HepG2 (cell line): ENCODE data around the gene GALNT10. TPM values are rescaled to one million over a fixed set of nuclear protein-coding genes. Genes with fewer than 3 reads are reported as not detected.

Experiments
- ATAC-seq: fragments of 200-7000 bp; cut with Tn5 transposase; 3 replicates; pipeline ENCODE4 v1.9.1; 2020; ENCODE audit warnings: mild to moderate bottlenecking, moderate library complexity
- BruUV-seq: library from RNA; stranded (reverse); fragments of 400-500 nt; replicated peaks from 2 replicates; lab custom pipeline; 2021; lab: Mats Ljungman, UMichigan
- CTCF ChIA-PET: fragments of 300-600 bp; formaldehyde crosslinking; extraction: SDS; loops from one replicate; lab custom pipeline; 2021; ENCODE audit warnings: low total read pairs, inconsistent platforms, low intra/inter-chr PET ratio; lab: Yijun Ruan, JAX
- POLR2A ChIA-PET: fragments of 350-600 bp; sonication (Branson Sonifier 250); formaldehyde crosslinking; loops from one replicate; lab custom pipeline; 2020; ENCODE audit warnings: antibody characterized with exemption, inconsistent platforms; lab: Yijun Ruan, JAX
- DNase-seq: peaks from one replicate; pipeline ENCODE4 v3.0.0-alpha.2; 2015; ENCODE audit warnings: low spot score
- FAIRE-seq: peaks from 3 replicates; lab custom pipeline; 2011; peaks lifted over from hg19 to GRCh38; lab: Jason Lieb, UNC
- H2AFZ ChIP-seq: one replicate; pipeline ENCODE4 v1.6.1; 2011; ENCODE audit warnings: low read length, inconsistent platforms
- H3K27ac ChIP-seq: fragments of 300-600 bp; 3 replicates; pipeline ENCODE4 v1.8.0; 2011; ENCODE audit warnings: mixed run types, mild to moderate bottlenecking, mixed read lengths, low read length, inconsistent platforms; ENCODE audit not compliant: insufficient read depth; ENCODE audit errors: extremely low read length
- H3K27me3 ChIP-seq, 2 experiments: fragments of 200-600 bp in 1 of 2; 2 replicates in 1 of 2; 3 replicates in 1 of 2; pipeline versions ENCODE4 v1.6.0 to v1.8.0; 2011; ENCODE audit warnings: low read length in 2 of 2, mild to moderate bottlenecking in 2 of 2, moderate library complexity in 2 of 2, inconsistent platforms in 1 of 2; ENCODE audit not compliant: insufficient read depth in 2 of 2, control insufficient read depth in 1 of 2
- H3K36me3 ChIP-seq, 2 experiments: fragments of 200-600 bp in 1 of 2; replicated peaks in 1 of 2; 2 replicates in 1 of 2; 3 replicates in 1 of 2; pipeline versions ENCODE4 v1.5.1 to v1.8.0; 2011; ENCODE audit warnings: low read length in 2 of 2, inconsistent platforms in 1 of 2; ENCODE audit not compliant: insufficient read depth in 2 of 2, control insufficient read depth in 1 of 2
- H3K4me1 ChIP-seq: 2 replicates; pipeline ENCODE4 v1.5.1; 2012; ENCODE audit warnings: low read length, inconsistent platforms; ENCODE audit not compliant: insufficient read depth
- H3K4me2 ChIP-seq: 2 replicates; pipeline ENCODE4 v1.6.0; 2011; ENCODE audit warnings: low read depth, low read length, inconsistent platforms
- H3K4me3 ChIP-seq, 3 experiments: fragments of 200-600 bp in 1 of 3; sonication (generic), shearing (Covaris generic) in 1 of 3; replicated peaks in 1 of 3; 2 replicates each; pipeline ENCODE4 v1.5.1; 2011 to 2016; ENCODE audit warnings: low read length in 3 of 3, inconsistent platforms in 2 of 3, low read depth in 2 of 3, mild to moderate bottlenecking in 2 of 3, control low read depth in 1 of 3, mixed read lengths in 1 of 3; ENCODE audit not compliant: insufficient read depth in 1 of 3
- H3K79me2 ChIP-seq: one replicate; pipeline ENCODE4 v1.6.1; 2011; ENCODE audit warnings: low read length, inconsistent platforms; ENCODE audit not compliant: insufficient read depth
- H3K9ac ChIP-seq: 2 replicates; pipeline ENCODE4 v1.6.0; 2011; ENCODE audit warnings: mild to moderate bottlenecking, low read depth, low read length, inconsistent platforms; ENCODE audit not compliant: insufficient read depth
- H3K9me3 ChIP-seq: 2 replicates; pipeline ENCODE4 v1.5.1; 2012; ENCODE audit warnings: mild to moderate bottlenecking, low read length
- H4K20me1 ChIP-seq: 2 replicates; pipeline ENCODE4 v1.6.0; 2011; ENCODE audit warnings: inconsistent platforms, mild to moderate bottlenecking, low read length, moderate library complexity; ENCODE audit not compliant: insufficient read depth
- JARID2 ChIP-seq: sonication (generic); formaldehyde crosslinking; IDR thresholded peaks from 2 replicates; pipeline ENCODE4 v1.8.1; 2023; ENCODE audit warnings: missing genetic modification reagents, inconsistent platforms; ENCODE audit not compliant: insufficient replicate concordance
- KDM3A ChIP-seq: IDR thresholded peaks from 2 replicates; pipeline ENCODE4 v1.6.1; 2018; ENCODE audit warnings: low read depth, missing compliant biosample characterization
- MTERF4 ChIP-seq: sonication (generic); formaldehyde crosslinking; IDR thresholded peaks from 2 replicates; pipeline ENCODE4 v1.8.0; 2023; ENCODE audit warnings: mild to moderate bottlenecking, missing genetic modification reagents
- PITX1 ChIP-seq: sonication (generic); formaldehyde crosslinking; IDR thresholded peaks from 2 replicates; pipeline ENCODE4 v1.5.1; 2020; ENCODE audit warnings: mild to moderate bottlenecking, missing genetic modification reagents
- POLR2AphosphoS5 ChIP-seq: IDR thresholded peaks from 2 replicates; pipeline ENCODE4 v1.6.1; 2012; ENCODE audit warnings: low read depth, low read length
- REPIN1 ChIP-seq: sonication (generic); formaldehyde crosslinking; IDR thresholded peaks from 2 replicates; pipeline ENCODE4 v1.8.0; 2022; ENCODE audit warnings: missing genetic modification reagents, low read depth, mild to moderate bottlenecking, borderline replicate concordance
- SAFB2 ChIP-seq: sonication (generic); formaldehyde crosslinking; IDR thresholded peaks from 2 replicates; pipeline ENCODE4 v1.5.1; 2020; ENCODE audit warnings: missing genetic modification reagents, low read depth, mild to moderate bottlenecking, borderline replicate concordance
- TBX2 ChIP-seq: sonication (generic); formaldehyde crosslinking; IDR thresholded peaks from 2 replicates; pipeline ENCODE4 v1.5.0; 2020; ENCODE audit warnings: missing genetic modification reagents, mild to moderate bottlenecking, borderline replicate concordance
- ZNF232 ChIP-seq: sonication (generic); formaldehyde crosslinking; IDR thresholded peaks from 2 replicates; pipeline ENCODE4 v1.4.0; 2020; ENCODE audit warnings: missing genetic modification reagents, borderline replicate concordance
- ZNF563 ChIP-seq: sonication (generic); formaldehyde crosslinking; IDR thresholded peaks from 2 replicates; pipeline ENCODE4 v1.8.0; 2022; ENCODE audit warnings: mild to moderate bottlenecking, moderate library complexity, missing genetic modification reagents
- ZNF564 ChIP-seq: sonication (generic); formaldehyde crosslinking; IDR thresholded peaks from 2 replicates; pipeline ENCODE4 v1.8.1; 2023; ENCODE audit warnings: mild to moderate bottlenecking, missing genetic modification reagents
- ZNF597 ChIP-seq: sonication (generic); formaldehyde crosslinking; IDR thresholded peaks from 2 replicates; pipeline ENCODE4 v1.5.0; 2020; ENCODE audit warnings: missing genetic modification reagents
- ZSCAN30 ChIP-seq: sonication (generic); formaldehyde crosslinking; IDR thresholded peaks from 2 replicates; pipeline ENCODE4 v1.5.0; 2020; ENCODE audit warnings: mild to moderate bottlenecking, missing genetic modification reagents
- WGBS: methylation state at CpG from one replicate; pipeline ENCODE4 v1.1.6; 2017; ENCODE audit warnings: low lambda C conversion rate; 5-methylcytosine and 5-hydroxymethylcytosine counted together
- in situ Hi-C: cut with HindIII; loops from 2 replicates; pipeline ENCODE4 v1.10.0; 2017; ENCODE audit warnings: low pct_unique_long_range_greater_than_20kb; ENCODE audit not compliant: extremely low pct_ligation_motif_present
- intact Hi-C: fragments of 100-400 bp; cut with micrococcal nuclease; formaldehyde crosslinking; loops from one replicate; pipeline ENCODE4 v1.10.0; 2022; ENCODE audit not compliant: unreplicated experiment
- polyA plus RNA-seq, 8 experiments: library from polyadenylated mRNA; depleted of rRNA in 3 of 8; stranded (reverse) in 7 of 8; unstranded in 1 of 8; fragments of >200 nt; fragmentation: Illumina TruSeq in 4 of 8; extraction: Trizol in 4 of 8; gene quantifications; 2 replicates each; pipeline versions ENCODE4 v1.2.1 to v1.2.3, GENCODE V29; 2011 to 2016; ENCODE audit warnings: low read depth in 4 of 8, missing spikeins in 1 of 8, mixed read lengths in 1 of 8; ENCODE audit not compliant: insufficient read depth in 1 of 8
- total RNA-seq, 5 experiments: library from RNA; depleted of rRNA; stranded (reverse); fragments of >200 nt; fragmentation: Illumina TruSeq; extraction: Trizol; gene quantifications; 2 replicates each; pipeline ENCODE4 v1.2.3, GENCODE V29; 2016; ENCODE audit warnings: low read depth in 1 of 5

The GALNT10 gene
- total and polyA plus RNA-seq, 2 of the 13 experiments (the other 11 are each of a cell fraction or from before 2014, with no cell fraction given): 8.1 to 11.2 TPM

DNA sequence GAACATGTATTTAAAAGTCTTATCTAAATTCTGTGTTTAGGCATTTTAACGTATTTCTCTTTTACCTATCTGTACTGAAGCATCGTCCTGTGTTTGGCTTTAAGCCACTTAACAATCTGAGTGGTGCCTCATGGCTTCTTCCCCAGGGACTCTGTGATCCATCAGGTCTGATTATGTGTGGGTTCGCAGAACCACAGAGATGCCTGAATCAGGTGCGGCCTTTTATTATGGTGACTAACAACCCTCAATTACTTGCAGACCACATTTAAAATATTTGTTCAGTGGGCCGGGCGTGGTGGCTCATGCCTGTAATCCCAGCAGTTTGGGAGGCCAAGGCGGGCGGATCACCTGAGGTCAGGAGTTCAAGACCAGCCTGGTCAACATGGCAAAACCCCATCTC, 215.7 kb downstream of the GALNT10 start:
- no TSS peak for BruUV-seq
- intact Hi-C loops: loop anchor here (10.0 kb wide), 1 partner anchor 71 kb away; no protein-coding TSS in a partner anchor
- Histone ChIP-seq H2AFZ (no peak overlapping the region), H3K27ac (no peak overlapping the region), H3K27me3 (no peaks in the 10 kb centered on the region), H3K4me2 (no peak overlapping the region), H3K9ac (no peak overlapping the region), H3K36me3 (no peaks in the 10 kb centered on the region), H3K4me1 (0 out of 2 replicates have a peak, but pooled peaks cover 9% of the 10 kb centered on the region), H4K20me1 (no peaks in the 10 kb centered on the region), H3K4me3 (no peak overlapping the region), H3K9me3 (no peaks in the 10 kb centered on the region), H3K79me2 (no peaks in the 10 kb centered on the region)
- TF ChIP-seq REPIN1 (no peak), ZNF564 (CRISPR knock-in tag) (no peak), SAFB2 (CRISPR knock-in tag) (no peak), ZNF563 (no peak), ZSCAN30 (CRISPR knock-in tag) (no peak), KDM3A (CRISPR knock-in tag) (no peak), POLR2AphosphoS5 (no peak), TBX2 (no peak), MTERF4 (no peak), PITX1 (CRISPR knock-in tag) (no peak), ZNF232 (CRISPR knock-in tag) (no peak), JARID2 (CRISPR knock-in tag) (no peak), ZNF597 (CRISPR knock-in tag) (no peak)
- CTCF ChIA-PET: interaction anchor here (1.6 to 2.1 kb wide), 2 partner anchors 334 to 336 kb away, joined by 4 to 18 read pairs; no protein-coding TSS in a partner anchor
- no peak for FAIRE-seq
- no peak for ATAC-seq
- in situ Hi-C loops: loop anchor here (5.0 kb wide), 1 partner anchor 334 kb away; no protein-coding TSS in a partner anchor
- WGBS: 95% methylated on average over 6 of the region's 8 CpGs
- POLR2A ChIA-PET: interaction anchor here (1.5 kb wide), 1 partner anchor 334 kb away, joined by 7 read pairs; no protein-coding TSS in a partner anchor
- no peak for DNase-seq
